Measurements from ENCODE around the gene RBM44.

DNA sequence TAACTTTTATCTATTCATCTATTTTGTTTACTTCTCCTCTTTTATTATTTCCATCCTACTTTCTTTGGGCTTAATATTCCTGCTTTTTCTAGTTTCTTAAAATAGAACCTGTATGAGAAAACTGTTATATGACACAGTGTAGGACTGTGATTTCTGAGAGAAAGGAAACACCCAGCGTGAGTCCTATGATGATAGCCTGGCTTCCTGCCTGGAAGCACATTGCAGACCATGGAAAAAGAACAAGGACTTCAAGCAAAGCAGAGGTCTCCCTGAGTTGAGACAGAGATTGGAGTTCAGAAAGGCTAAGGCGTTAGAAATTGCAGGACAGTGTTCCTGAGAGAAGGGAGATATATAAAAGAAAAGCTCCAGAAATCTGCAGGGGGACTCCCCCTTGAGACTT, 7.8 kb downstream of the RBM44 start:
- no peak for TF ChIP-seq EZH2 (IDR thresholded peaks at IDR 0.05; ENCODE audit: insufficient read depth, poor library complexity, severe bottlenecking)
- no peak for TF ChIP-seq EZH2phosphoT487 (IDR thresholded peaks at IDR 0.05; ENCODE audit: insufficient read depth, low read depth)
